GM10847 (cell line): ENCODE results near the gene ZCCHC3.

Experiments used
- POLR2A ChIP-seq: IDR thresholded peaks from 2 replicates; pipeline ENCODE4 v1.6.1; 2011; ENCODE audit not compliant: insufficient read length; ENCODE audit errors: extremely low read depth

Gene ZCCHC3

DNA sequence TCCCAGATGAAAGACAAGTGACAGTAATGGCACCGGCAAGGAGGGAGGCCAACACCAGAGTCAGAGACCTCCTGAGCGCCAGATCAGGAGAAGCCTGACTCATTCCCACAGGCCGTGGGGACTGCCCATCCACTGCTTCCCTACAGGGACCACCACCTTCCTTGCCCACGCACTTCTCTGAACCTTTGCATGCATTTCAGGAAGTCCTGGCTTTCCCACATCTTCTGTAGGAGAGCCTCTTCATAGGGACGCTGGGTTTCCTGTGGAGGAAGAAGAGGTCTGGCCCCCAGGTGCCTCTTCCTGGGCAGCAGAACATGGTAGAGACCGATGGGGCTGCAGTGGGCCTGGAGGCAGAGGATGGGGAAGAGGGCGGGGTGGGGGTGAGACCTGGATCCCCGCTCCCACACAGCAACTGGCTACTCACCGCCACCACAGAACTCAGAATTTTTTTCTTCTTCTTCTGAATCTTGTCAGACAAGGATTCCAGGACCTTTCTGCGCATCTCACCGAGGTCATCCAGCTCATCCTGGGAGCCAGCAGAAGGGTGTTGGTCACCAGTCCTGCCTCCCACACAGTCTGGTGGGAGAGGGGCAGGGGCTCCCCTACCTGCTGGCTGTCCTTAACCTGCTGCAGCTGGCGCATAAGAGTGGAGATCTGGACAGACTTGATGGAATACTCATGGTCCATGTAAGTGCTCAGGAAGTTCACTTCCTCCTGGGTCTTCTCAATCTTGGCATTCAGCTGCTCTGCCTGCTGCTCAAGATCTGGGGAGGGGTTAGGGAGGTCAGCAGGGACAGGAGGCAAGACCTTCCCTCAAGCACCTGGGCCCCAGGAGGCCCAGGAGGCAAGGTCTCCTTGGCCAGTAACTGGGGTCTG lies 20.5 kb upstream of the ZCCHC3 start:
- TF ChIP-seq POLR2A: no peak

DNA sequence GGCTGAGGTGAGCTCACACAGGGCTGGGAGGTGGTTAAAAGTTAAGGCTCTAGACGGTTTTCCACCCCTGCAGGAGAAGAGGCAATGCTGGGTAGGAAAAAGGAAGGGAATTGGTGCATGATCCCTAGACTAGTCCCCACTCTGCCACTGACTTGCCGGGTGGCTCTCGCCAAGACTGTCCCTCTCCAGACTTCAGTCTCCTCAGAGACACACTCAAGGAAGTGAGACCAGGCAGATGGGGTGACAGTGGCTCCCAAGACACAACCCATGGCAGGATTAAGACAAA lies 19.9 kb upstream of the ZCCHC3 start:
- no peak for TF ChIP-seq POLR2A

DNA sequence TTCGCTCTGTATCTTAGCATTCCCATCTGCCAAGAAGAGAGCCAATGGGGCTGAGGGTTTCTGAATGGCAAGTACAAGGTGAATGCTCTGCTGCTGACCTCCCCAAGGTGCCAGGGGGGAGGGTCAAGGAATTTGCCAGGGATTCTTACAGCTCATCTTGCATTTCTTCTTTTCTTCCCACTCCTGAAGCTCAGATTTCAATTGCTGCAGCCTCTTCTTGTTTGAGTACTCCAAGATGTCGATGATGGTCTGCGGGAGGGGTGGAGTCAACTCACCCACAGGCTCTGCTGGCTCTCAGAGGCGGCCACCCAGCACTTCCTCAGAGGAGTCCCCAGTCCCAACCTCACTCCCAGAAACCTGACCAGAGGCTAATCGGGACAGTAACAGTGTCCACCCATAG lies 19.2 kb upstream of the ZCCHC3 start:
- no peak for TF ChIP-seq POLR2A

DNA sequence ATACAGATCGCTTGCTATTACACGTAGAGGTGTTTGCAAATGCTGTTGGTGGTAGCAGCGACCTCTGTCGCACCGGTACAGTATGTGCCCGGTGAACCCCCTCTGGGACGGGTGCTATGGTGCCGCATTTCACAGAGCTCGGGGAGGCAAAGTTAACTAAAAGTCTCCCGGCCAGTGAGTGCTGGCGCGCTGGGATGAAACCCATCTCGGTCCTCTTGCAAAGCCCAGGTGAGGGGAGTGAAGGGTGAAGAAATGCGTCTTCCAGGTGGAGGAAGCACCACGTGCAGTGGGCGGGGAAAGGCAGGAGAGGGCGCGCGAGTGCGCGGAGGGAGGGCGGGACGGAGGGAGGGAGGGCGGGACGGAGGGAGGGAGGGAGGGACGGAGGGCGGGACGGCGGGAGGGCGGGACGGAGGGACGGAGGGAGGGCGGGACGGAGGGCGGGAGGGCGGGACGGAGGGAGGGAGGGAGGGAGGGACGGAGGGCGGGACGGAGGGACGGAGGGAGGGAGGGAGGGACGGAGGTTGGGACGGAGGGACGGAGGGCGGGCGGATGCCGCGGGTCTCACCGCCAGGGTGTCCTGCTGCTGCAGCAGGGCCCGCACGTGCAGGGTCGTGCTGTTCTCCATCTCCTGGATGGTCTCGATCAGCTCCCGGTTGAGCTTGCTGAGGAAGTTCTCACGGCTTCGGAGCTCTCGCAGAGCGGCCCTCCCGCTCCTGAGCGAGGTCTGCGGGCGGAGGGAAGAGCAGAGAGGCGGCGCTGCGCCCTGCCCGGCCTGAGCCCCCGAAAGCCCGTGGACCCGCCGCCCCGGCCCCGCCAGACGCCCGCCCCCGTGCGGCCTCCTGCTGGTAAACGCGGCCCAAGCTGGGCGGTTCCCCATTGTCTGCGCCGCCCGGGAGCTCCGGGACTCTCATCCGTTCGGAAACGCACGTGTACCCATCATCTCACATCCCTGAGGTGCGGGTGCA lies 18.5 kb upstream of the ZCCHC3 start:
- no peak for TF ChIP-seq POLR2A

DNA sequence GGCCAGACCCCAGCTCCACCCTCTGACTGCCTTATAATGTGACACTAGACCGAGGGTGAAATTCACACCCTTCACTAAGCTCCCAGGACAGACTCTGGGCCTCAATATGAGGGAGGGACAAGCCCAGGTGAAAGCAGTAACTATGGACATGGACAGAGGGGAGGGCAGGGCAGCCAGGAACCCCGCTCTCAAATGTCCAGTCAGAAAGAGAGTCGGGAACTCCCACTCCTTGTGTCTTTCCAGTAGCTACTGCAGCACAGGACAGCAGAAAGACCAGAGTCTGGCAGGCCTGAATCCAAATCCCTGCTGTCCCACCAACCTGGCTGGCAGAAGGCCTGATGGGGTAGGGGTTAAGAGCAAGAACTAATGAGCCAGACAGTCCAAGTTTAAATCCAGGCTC lies 13.2 kb upstream of the ZCCHC3 start:
- TF ChIP-seq POLR2A: no peak

DNA sequence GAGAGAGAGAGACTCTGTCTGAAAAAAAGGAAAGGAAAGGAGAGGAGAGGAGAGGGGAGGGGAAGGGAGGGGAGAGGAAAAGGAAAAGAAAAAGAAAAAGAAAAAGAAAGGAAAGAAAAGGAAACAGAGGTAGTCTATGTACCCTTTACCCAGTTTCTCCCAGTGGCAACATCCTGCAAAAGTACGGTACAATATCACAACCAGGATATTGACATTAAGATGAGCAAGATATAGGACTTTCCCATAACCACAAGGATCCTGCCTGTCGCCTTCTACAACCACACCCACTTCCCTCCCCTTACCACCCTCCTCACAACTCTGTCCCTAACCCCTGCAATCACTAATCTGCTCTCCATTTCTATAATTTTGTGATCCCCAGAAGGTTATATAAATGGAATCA lies 10.9 kb upstream of the ZCCHC3 start:
- no peak for TF ChIP-seq POLR2A

DNA sequence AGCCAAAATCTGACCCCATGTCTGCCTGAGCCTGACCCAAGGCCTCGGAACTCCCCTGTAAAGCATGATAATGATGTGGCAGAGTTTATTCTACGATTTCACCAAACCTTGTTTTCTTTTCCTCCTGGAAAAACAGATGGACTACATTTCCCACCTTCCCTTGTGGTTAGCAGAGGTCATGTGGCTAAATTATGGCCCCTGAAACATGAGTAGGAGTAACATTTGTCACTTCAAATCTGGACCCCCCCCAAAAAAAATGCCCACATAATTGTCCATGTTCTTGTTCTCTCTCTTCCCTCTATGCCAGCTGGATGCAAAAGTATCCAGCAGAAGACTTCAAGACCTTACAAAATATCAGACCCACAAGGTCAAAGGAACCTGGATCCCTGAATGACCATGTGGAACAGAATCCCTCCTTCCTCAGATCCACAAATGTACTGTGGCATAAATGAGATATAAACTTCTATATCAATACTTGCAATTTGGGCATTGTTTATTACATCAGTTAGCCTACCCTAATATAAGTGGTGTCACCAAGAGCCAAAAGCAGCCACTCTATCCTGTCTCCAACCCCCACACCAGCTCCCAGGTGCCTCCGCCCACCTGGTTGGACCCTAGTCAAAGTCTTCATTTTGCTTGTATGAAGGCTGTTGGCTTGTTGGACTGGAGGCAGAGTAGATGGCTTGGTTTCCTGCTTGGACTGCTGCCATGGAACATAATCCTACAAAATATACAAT lies 8.2 kb upstream of the ZCCHC3 start:
- no peak for TF ChIP-seq POLR2A

DNA sequence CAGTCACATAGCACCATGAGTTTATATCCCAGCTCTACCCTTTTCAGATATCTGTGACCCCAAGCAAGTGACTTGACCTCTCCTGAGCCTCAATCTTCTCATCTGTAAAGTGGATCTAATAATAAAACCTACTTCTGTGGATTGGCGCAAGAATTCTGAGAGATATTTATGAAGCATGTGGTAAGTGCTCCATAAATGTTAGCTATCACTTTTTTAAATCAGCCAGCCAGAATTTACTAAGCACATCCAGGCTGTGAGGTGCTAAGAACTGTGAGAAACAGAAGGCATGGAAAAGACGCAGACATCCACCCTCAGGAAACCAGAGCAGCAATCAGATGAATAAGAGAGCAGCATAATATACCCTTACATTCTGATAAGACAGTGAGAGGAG lies 7.7 kb upstream of the ZCCHC3 start:
- TF ChIP-seq POLR2A: no peak

DNA sequence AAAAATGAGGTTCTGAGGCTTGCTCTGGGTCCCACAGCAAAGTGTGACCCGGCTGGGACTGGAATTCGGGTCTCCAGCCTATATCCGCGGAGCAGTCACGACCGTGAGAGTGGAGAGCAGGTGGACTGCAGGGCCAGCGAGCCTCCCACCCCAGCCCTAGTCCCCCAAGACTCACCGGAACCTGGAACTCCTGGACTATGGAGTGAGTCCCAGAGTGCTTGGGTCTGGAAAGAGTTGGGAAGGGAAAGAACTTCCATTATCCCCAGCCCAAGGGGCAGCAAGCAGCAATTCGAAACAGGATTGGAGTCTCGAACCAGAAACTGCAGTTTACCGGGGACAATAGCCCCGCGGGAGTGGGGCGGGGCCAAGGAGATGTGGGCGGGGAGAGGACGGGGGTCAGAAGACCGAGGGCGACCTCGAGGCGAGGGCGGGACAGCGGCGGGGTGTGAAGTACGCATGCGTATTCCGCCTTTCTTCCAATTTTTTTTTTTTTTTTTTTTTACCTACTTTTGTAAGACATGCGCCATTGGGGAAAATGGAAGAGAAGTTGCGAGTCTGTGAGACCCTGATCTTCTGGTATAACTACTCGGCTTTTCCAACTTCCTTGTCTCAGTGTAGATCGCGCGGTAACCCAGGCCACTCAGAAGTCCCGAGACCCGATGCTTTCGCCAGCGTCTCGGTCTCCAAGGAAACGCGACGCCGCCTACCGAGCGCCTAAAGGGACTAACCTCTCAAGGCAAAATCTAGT lies 7.1 kb upstream of the ZCCHC3 start, which contains the start of gene C20orf96:
TSS of gene C20orf96 (minus strand) at position 667 of the 748 bp plus-strand sequence. CDS start at position 527, 140 bp downstream.
- no peak for TF ChIP-seq POLR2A

DNA sequence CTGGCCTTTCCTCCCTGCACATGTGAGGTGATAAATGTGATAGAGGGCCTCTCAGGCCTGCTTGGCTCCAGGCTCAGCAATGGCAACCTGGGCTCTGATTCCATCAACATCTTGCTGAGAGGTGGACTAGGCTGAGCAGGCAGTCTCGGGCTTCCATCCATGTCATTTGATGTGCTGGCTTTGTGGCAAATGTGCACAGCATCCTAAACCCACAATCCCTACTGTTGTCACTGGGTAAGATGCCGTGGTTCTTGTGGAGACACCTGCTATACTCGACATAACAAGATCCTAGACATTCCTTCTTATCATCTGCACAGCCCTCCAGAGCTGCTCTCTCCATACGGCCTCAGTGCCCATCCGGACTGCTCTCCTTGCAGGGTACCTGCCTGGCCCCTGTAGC lies 2.8 kb upstream of the ZCCHC3 start:
- no peak for TF ChIP-seq POLR2A

DNA sequence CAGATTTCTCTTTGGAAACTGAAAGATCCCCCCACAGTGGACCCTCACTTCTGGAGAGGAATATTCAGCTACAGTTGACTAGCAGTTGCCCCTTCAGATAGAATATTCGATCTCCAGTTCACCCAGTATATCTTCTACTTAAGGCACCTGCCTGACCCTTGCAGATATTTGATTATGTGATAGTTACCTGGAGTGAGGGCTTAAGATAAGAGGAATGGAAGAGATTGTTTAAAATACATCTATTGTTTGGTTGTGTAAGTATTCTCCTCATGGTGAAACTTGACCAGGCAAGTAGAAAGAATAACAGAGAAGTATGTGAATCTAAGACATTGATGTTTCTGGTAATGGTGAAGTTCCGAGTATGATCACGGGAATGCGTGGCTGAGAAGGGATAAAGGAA lies 1.6 kb upstream of the ZCCHC3 start:
- no peak for TF ChIP-seq POLR2A

DNA sequence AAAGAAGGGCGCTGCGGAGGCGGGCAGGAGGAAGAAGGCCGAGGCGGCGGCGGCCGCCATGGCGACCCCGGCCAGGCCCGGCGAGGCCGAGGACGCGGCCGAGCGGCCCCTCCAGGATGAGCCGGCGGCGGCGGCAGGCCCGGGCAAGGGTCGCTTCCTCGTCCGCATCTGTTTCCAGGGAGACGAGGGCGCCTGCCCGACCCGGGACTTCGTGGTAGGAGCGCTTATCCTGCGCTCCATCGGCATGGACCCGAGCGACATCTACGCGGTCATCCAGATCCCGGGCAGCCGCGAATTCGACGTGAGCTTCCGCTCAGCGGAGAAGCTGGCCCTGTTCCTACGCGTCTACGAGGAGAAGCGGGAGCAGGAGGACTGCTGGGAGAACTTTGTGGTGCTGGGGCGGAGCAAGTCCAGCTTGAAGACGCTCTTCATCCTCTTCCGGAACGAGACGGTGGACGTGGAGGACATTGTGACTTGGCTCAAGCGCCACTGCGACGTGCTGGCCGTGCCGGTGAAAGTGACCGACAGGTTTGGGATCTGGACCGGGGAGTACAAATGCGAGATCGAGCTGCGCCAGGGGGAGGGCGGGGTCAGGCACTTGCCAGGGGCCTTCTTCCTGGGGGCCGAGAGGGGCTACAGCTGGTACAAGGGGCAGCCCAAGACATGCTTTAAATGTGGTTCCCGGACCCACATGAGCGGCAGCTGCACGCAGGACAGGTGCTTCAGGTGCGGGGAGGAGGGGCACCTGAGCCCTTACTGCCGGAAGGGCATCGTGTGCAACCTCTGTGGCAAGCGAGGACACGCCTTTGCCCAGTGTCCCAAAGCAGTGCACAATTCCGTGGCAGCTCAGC lies 780 bp downstream of the ZCCHC3 start:
- TF ChIP-seq POLR2A: peak; percentile 42

DNA sequence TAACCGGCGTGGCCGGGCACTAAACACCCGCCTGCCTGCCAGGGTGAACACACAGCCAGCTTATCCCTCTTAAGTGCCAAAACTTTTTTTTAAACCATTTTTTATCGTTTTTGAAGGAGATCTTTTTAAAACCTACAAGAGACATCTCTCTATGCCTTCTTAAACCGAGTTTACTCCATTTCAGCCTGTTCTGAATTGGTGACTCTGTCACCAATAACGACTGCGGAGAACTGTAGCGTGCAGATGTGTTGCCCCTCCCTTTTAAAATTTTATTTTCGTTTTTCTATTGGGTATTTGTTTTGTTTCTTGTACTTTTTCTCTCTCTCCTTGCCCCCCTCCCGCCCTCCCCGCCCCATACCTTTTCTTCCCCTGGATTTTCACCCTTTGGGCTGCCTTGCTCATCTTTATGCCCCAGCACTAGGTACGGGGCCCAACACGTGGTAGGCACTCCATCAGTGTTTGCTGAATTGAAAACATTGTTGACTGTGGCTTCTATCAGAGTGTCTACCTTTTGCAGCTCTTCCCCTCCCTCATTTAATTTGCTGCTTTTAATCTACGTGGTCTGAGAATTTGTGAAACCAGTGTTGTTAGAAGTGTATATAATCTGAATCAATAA lies 1.5 kb downstream of the ZCCHC3 start:
- TF ChIP-seq POLR2A: no peak
